HCT116 (cell line): ENCODE measurements around the gene PLEKHN1. TPM values are rescaled to one million over a fixed set of nuclear protein-coding genes. Genes with fewer than 3 reads are reported as not detected.
"Not testable (repeated sequence)": the region's sequence is repeated elsewhere in the genome, so short reads cannot be mapped to it uniquely, and the experiment has no call there.

ENCODE experiments used
- ATAC-seq: fragments of 200-7000 bp; cut with Tn5 transposase; 2 replicates; pipeline ENCODE4 v1.9.1; 2020; ENCODE audit warnings: mild to moderate bottlenecking, moderate library complexity
- BruUV-seq: library from RNA; stranded (reverse); fragments of 400-500 nt; replicated peaks from 2 replicates; lab custom pipeline; 2021; lab: Mats Ljungman, UMichigan
- CTCF ChIA-PET: fragments of 300-600 bp; sonication (Branson Sonifier 250); formaldehyde crosslinking; loops from one replicate; lab custom pipeline; 2021; ENCODE audit warnings: antibody characterized with exemption; lab: Charles Lee
- POLR2A ChIA-PET: fragments of 300-600, 350-600 bp; sonication (Branson Sonifier 250); formaldehyde crosslinking; loops from one replicate; lab custom pipeline; 2021; ENCODE audit warnings: antibody characterized with exemption; lab: Charles Lee
- RAD21 ChIA-PET, 2 experiments: fragments of 300-600 bp; sonication (Branson Sonifier 250); formaldehyde crosslinking; loops; one replicate each; lab custom pipeline; 2023; ENCODE audit warnings: low total read pairs in 2 of 2; ENCODE audit not compliant: uncharacterized antibody in 2 of 2, unreplicated experiment in 2 of 2, low non-redundant PET in 1 of 2; lab: Charles Lee
- DNase-seq: peaks from one replicate; pipeline ENCODE4 v3.0.0-alpha.2; 2010; ENCODE audit warnings: low read depth, low spot score
- H2AFZ ChIP-seq: fragments of 200-600 bp; shearing (Covaris generic), sonication (generic); 2 replicates; pipeline ENCODE4 v1.6.1; 2017; ENCODE audit warnings: low read depth, mixed run types, mixed read lengths, antibody characterized with exemption, low read length; ENCODE audit not compliant: poor library complexity, severe bottlenecking
- H3K27ac ChIP-seq: 2 replicates; pipeline ENCODE4 v1.5.1; 2012; ENCODE audit warnings: low read depth, low read length
- H3K27me3 ChIP-seq: fragments of 200-600 bp; sonication (generic); 2 replicates; pipeline ENCODE4 v1.6.1; 2016; ENCODE audit warnings: mixed run types, low read length, mixed read lengths; ENCODE audit not compliant: insufficient read depth
- H3K36me3 ChIP-seq, 2 experiments: fragments of 200-500 bp in 1 of 2; fragments of 200-600 bp in 1 of 2; sonication (Bioruptor generic) in 1 of 2; sonication (generic) in 1 of 2; 2 replicates each; pipeline versions ENCODE4 v1.5.1 to v1.6.1; 2014 to 2016; ENCODE audit warnings: low read length in 2 of 2, inconsistent platforms in 1 of 2, mixed read lengths in 1 of 2, mixed run types in 1 of 2; ENCODE audit not compliant: insufficient read depth in 2 of 2, control insufficient read depth in 1 of 2
- H3K4me1 ChIP-seq, 2 experiments: fragments of 200-600 bp in 1 of 2; sonication (generic) in 1 of 2; 2 replicates each; pipeline versions ENCODE4 v1.5.1 to v1.6.1; 2012 to 2017; ENCODE audit warnings: low read length in 2 of 2, inconsistent platforms in 1 of 2, mild to moderate bottlenecking in 1 of 2, mixed read lengths in 1 of 2, mixed run types in 1 of 2, moderate library complexity in 1 of 2; ENCODE audit not compliant: insufficient read depth in 2 of 2, control insufficient read depth in 1 of 2
- H3K4me2 ChIP-seq: fragments of 200-600 bp; sonication (generic); 2 replicates; pipeline ENCODE4 v1.6.1; 2017; ENCODE audit warnings: mixed run types, low read length, mixed read lengths
- H3K4me3 ChIP-seq, 2 experiments: fragments of 200-600 bp in 1 of 2; sonication (generic) in 1 of 2; replicated peaks in 1 of 2; 2 replicates each; pipeline ENCODE4 v1.5.1; 2011 to 2016; ENCODE audit warnings: low read length in 2 of 2, control low read depth in 1 of 2, low read depth in 1 of 2, mild to moderate bottlenecking in 1 of 2, mixed read lengths in 1 of 2, mixed run types in 1 of 2
- H3K79me2 ChIP-seq: fragments of 200-600 bp; sonication (generic); 2 replicates; pipeline ENCODE4 v1.6.1; 2017; ENCODE audit warnings: mild to moderate bottlenecking, mixed run types, low read length, moderate library complexity, mixed read lengths; ENCODE audit not compliant: insufficient read depth
- H3K9ac ChIP-seq: fragments of 200-600 bp; sonication (generic); 2 replicates; pipeline ENCODE4 v1.6.1; 2016; ENCODE audit warnings: low read length, mixed read lengths
- H3K9me2 ChIP-seq: fragments of 200-600 bp; sonication (generic), shearing (Covaris generic); 2 replicates; pipeline ENCODE4 v1.6.1; 2017; ENCODE audit warnings: mixed run types, mild to moderate bottlenecking, moderate library complexity; ENCODE audit not compliant: insufficient read depth
- H3K9me3 ChIP-seq, 2 experiments: fragments of 200-500 bp in 1 of 2; fragments of 200-600 bp in 1 of 2; sonication (Bioruptor generic) in 1 of 2; sonication (generic) in 1 of 2; 2 replicates each; pipeline ENCODE4 v1.6.1; 2014 to 2017; ENCODE audit warnings: low read length in 2 of 2, mixed read lengths in 2 of 2, inconsistent platforms in 1 of 2, low read depth in 1 of 2, mild to moderate bottlenecking in 1 of 2, mixed run types in 1 of 2, moderate library complexity in 1 of 2; ENCODE audit not compliant: control insufficient read depth in 1 of 2, insufficient read depth in 1 of 2
- H4K20me1 ChIP-seq: fragments of 200-600 bp; sonication (generic), shearing (Covaris generic); 2 replicates; pipeline ENCODE4 v1.6.1; 2017; ENCODE audit warnings: mixed run types, mild to moderate bottlenecking, moderate library complexity; ENCODE audit not compliant: insufficient read depth
- EGR1 ChIP-seq: IDR thresholded peaks from 2 replicates; pipeline ENCODE4 v1.6.1; 2012; ENCODE audit warnings: low read depth
- ELF1 ChIP-seq: IDR thresholded peaks from 2 replicates; pipeline ENCODE4 v1.6.1; 2012; ENCODE audit warnings: low read depth, borderline replicate concordance
- EZH2 ChIP-seq: fragments of 200-600 bp; sonication (generic); IDR thresholded peaks from 2 replicates; pipeline ENCODE4 v1.6.1; 2017; ENCODE audit warnings: antibody characterized with exemption, mixed run types
- EZH2phosphoT487 ChIP-seq: fragments of 200-600 bp; IDR thresholded peaks from 2 replicates; pipeline ENCODE4 v1.6.1; 2018; ENCODE audit warnings: antibody characterized with exemption, borderline replicate concordance
- FOSL1 ChIP-seq: IDR thresholded peaks from 2 replicates; pipeline ENCODE4 v1.6.1; 2012; ENCODE audit warnings: low read depth
- RAD21 ChIP-seq: IDR thresholded peaks from 2 replicates; pipeline ENCODE4 v1.6.1; 2012; ENCODE audit warnings: low read depth, mild to moderate bottlenecking
- SIN3A ChIP-seq: IDR thresholded peaks from 2 replicates; pipeline ENCODE4 v1.6.1; 2012; ENCODE audit warnings: low read depth
- SP1 ChIP-seq: IDR thresholded peaks from 2 replicates; pipeline ENCODE4 v1.6.1; 2012; ENCODE audit warnings: low read depth
- SRF ChIP-seq: IDR thresholded peaks from 2 replicates; pipeline ENCODE4 v1.6.1; 2012; ENCODE audit warnings: low read depth
- TCF7L2 ChIP-seq: IDR thresholded peaks from 2 replicates; pipeline ENCODE4 v1.7.0; 2011; ENCODE audit warnings: borderline replicate concordance, inconsistent platforms; ENCODE audit not compliant: insufficient read depth, insufficient read length; ENCODE audit errors: extremely low read depth
- YY1 ChIP-seq: IDR thresholded peaks from 2 replicates; pipeline ENCODE4 v1.6.1; 2011; ENCODE audit warnings: low read length, low read depth, moderate library complexity, mild to moderate bottlenecking; ENCODE audit not compliant: insufficient replicate concordance; ENCODE audit errors: extremely low read depth
- ZFX ChIP-seq: fragments of 450-650 bp; IDR thresholded peaks from 2 replicates; pipeline ENCODE4 v1.6.1; 2017
- ZNF274 ChIP-seq: fragments of 200-500 bp; sonication (Bioruptor generic); IDR thresholded peaks from 2 replicates; pipeline ENCODE4 v1.6.1; 2014; ENCODE audit warnings: mild to moderate bottlenecking, low read depth, low read length, inconsistent platforms
- intact Hi-C: fragments of 100-400 bp; cut with micrococcal nuclease; formaldehyde crosslinking; loops from 2 replicates; pipeline ENCODE4 v1.10.0; 2022
- total RNA-seq: library from RNA; stranded (reverse); gene quantifications from one replicate; pipeline ENCODE4 v1.2.1, GENCODE V29; 2021; ENCODE audit not compliant: unreplicated experiment
- TF ChIP-seq, protein P1 (sequence below), 3 experiments: fragments of 200-600 bp in 1 of 3; sonication (generic) in 1 of 3; IDR thresholded peaks in 2 of 3; conservative IDR thresholded peaks in 1 of 3; 2 replicates each; pipeline ENCODE4 v1.5.1; 2012 to 2017; ENCODE audit warnings: low read depth in 2 of 3, low read length in 2 of 3, antibody characterized with exemption in 1 of 3, borderline replicate concordance in 1 of 3, control low read depth in 1 of 3, mild to moderate bottlenecking in 1 of 3, mixed read lengths in 1 of 3, mixed run types in 1 of 3, moderate library complexity in 1 of 3; ENCODE audit not compliant: insufficient read depth in 1 of 3
- TF ChIP-seq, protein P2 (sequence below): IDR thresholded peaks from 2 replicates; pipeline ENCODE4 v1.6.1; 2012
- TF ChIP-seq, protein P3 (sequence below): IDR thresholded peaks from 2 replicates; pipeline ENCODE4 v1.6.1; 2012; ENCODE audit warnings: low read depth

The PLEKHN1 gene
- total RNA-seq, 1 experiment from 2014 or later, result 11.6 TPM

DNA sequence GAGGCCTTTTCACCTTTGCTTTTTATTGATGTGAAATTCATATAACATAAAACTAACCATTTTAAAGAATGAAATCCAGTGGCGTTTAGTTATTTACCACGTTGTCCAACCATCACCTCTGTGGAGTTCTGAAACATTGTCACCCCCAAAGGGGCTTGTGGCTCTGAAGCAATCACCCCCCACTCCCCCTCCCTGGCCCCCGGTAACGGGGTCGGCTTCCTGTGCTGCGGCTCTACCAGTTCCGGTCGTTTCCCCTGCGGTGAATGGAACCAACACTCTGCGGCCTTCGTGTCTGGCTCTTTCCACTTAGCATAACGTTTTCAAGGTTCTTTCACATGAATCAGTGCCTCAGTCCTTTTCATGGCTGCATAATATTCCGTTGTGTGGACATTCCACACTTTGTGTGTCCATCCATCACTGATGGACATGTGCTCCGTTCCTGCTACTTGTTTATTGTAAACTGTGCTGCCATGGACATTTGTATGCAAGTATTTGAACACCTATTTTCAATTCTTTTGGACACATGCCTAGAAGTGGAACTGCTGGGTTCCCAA is 45.2 kb downstream of the PLEKHN1 start:
- ChIA-PET RAD21 (no interaction called here), POLR2A (no interaction called here), CTCF (no interaction called here)
- Histone ChIP-seq H3K4me3 (no peak overlapping the region), H4K20me1 (no peaks in the 10 kb centered on the region), H3K79me2 (peaks cover 8% of the 10 kb centered on the region), H3K27me3 (no peaks in the 10 kb centered on the region), H3K9ac (no peak overlapping the region), H3K4me2 (no peak overlapping the region), H3K4me1 (peaks cover 26 to 42% of the 10 kb centered on the region in 2 experiments), H2AFZ (no peak overlapping the region), H3K9me3 (no peaks in the 10 kb centered on the region), H3K27ac (no peak overlapping the region), H3K9me2 (no peaks in the 10 kb centered on the region), H3K36me3 (no peaks in the 10 kb centered on the region)
- intact Hi-C loops, result no loop called here
- no peak for DNase-seq
- no TSS peak for BruUV-seq
- TF ChIP-seq, protein P1, sequence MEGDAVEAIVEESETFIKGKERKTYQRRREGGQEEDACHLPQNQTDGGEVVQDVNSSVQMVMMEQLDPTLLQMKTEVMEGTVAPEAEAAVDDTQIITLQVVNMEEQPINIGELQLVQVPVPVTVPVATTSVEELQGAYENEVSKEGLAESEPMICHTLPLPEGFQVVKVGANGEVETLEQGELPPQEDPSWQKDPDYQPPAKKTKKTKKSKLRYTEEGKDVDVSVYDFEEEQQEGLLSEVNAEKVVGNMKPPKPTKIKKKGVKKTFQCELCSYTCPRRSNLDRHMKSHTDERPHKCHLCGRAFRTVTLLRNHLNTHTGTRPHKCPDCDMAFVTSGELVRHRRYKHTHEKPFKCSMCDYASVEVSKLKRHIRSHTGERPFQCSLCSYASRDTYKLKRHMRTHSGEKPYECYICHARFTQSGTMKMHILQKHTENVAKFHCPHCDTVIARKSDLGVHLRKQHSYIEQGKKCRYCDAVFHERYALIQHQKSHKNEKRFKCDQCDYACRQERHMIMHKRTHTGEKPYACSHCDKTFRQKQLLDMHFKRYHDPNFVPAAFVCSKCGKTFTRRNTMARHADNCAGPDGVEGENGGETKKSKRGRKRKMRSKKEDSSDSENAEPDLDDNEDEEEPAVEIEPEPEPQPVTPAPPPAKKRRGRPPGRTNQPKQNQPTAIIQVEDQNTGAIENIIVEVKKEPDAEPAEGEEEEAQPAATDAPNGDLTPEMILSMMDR (IDR thresholded peaks at IDR 0.05 in 2 of 3, conservative IDR thresholded peaks at IDR 0.05 in 1 of 3; ENCODE audit: borderline replicate concordance in 1 of 3, insufficient read depth in 1 of 3, low read depth in 2 of 3, low read length in 2 of 3), result no peak
- TF ChIP-seq, protein P2, sequence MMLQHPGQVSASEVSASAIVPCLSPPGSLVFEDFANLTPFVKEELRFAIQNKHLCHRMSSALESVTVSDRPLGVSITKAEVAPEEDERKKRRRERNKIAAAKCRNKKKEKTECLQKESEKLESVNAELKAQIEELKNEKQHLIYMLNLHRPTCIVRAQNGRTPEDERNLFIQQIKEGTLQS, result no peak
- TF ChIP-seq RAD21 (no peak), ZNF274 (no peak), TCF7L2 (no peak), SIN3A (no peak), EZH2phosphoT487 (no peak), EGR1 (no peak), YY1 (no peak), FOSL1 (no peak), SRF (no peak), ELF1 (no peak), SP1 (no peak), ZFX (no peak), EZH2 (no peak)
- TF ChIP-seq, protein P3, sequence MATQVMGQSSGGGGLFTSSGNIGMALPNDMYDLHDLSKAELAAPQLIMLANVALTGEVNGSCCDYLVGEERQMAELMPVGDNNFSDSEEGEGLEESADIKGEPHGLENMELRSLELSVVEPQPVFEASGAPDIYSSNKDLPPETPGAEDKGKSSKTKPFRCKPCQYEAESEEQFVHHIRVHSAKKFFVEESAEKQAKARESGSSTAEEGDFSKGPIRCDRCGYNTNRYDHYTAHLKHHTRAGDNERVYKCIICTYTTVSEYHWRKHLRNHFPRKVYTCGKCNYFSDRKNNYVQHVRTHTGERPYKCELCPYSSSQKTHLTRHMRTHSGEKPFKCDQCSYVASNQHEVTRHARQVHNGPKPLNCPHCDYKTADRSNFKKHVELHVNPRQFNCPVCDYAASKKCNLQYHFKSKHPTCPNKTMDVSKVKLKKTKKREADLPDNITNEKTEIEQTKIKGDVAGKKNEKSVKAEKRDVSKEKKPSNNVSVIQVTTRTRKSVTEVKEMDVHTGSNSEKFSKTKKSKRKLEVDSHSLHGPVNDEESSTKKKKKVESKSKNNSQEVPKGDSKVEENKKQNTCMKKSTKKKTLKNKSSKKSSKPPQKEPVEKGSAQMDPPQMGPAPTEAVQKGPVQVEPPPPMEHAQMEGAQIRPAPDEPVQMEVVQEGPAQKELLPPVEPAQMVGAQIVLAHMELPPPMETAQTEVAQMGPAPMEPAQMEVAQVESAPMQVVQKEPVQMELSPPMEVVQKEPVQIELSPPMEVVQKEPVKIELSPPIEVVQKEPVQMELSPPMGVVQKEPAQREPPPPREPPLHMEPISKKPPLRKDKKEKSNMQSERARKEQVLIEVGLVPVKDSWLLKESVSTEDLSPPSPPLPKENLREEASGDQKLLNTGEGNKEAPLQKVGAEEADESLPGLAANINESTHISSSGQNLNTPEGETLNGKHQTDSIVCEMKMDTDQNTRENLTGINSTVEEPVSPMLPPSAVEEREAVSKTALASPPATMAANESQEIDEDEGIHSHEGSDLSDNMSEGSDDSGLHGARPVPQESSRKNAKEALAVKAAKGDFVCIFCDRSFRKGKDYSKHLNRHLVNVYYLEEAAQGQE, result no peak
- no peak for ATAC-seq

DNA sequence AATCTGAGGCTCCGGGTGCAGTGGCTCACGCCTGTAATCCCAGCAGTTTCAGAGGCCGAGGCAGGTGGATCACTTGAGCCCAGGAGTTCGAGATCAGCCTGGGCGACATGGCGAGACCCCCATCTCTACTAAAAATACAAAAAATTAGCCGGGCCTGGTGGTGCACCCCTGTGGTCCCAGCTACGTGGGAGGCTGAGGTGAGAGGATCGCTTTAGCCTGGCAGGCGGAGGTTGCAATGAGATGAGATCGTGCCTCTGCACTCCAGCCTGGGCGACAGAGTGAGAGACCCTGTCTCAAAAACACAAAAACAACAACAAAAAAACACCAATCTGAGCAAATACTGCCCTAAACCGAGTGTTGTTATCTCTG is 46.4 kb downstream of the PLEKHN1 start:
- H3K79me2 ChIP-seq, H2AFZ ChIP-seq, H3K36me3 ChIP-seq, intact Hi-C loops, H3K27me3 ChIP-seq, RAD21 ChIA-PET, DNase-seq, H3K9me2 ChIP-seq, H4K20me1 ChIP-seq, ATAC-seq, H3K9me3 ChIP-seq: not testable (repeated sequence)
- Histone ChIP-seq H3K4me2 (peak overlapping the region; percentile 100), H3K4me1 (peaks cover 22 to 44% of the 10 kb centered on the region in 2 experiments), H3K27ac (peak overlapping the region; percentile 73), H3K4me3 (peak overlapping the region; percentile 80 to 90), H3K9ac (peak overlapping the region; percentile 87)
- ChIA-PET POLR2A (interaction anchor here (0.9 to 1.9 kb wide), 4 partner anchors 10 to 261 kb away, joined by 3 to 12 read pairs (median 4); partner anchors contain the start of genes RNF223 and UBE2J2), CTCF (interaction anchor here (2.3 to 3.6 kb wide), 2 partner anchors 10 to 51 kb away, joined by 10 to 26 read pairs; no protein-coding TSS in a partner anchor)
- BruUV-seq, result TSS peak; percentile 94
